Measurements from ENCODE around the gene S100A6.
A peak's percentile ranks its signal among the peaks of the same experiment; 100 is the strongest.
"Not testable (repeated sequence)": the region's sequence is repeated elsewhere in the genome, so short reads cannot be mapped to it uniquely, and the experiment has no call there.

The S100A6 gene

GRCh38 chr1:153568367-153569099, 32.7 kb upstream of the S100A6 start:
- TF ChIP-seq, protein P1, sequence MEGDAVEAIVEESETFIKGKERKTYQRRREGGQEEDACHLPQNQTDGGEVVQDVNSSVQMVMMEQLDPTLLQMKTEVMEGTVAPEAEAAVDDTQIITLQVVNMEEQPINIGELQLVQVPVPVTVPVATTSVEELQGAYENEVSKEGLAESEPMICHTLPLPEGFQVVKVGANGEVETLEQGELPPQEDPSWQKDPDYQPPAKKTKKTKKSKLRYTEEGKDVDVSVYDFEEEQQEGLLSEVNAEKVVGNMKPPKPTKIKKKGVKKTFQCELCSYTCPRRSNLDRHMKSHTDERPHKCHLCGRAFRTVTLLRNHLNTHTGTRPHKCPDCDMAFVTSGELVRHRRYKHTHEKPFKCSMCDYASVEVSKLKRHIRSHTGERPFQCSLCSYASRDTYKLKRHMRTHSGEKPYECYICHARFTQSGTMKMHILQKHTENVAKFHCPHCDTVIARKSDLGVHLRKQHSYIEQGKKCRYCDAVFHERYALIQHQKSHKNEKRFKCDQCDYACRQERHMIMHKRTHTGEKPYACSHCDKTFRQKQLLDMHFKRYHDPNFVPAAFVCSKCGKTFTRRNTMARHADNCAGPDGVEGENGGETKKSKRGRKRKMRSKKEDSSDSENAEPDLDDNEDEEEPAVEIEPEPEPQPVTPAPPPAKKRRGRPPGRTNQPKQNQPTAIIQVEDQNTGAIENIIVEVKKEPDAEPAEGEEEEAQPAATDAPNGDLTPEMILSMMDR (IDR thresholded peaks at IDR 0.05; ENCODE audit: borderline replicate concordance, insufficient read depth, low read depth, low read length): peak; percentile 96
- no peak overlapping the region for H3K4me3 ChIP-seq (ENCODE audit: low read depth, low read length)

GRCh38 chr1:153567621-153568366, 32.0 kb upstream of the S100A6 start:
- TF ChIP-seq, protein P1 (IDR thresholded peaks at IDR 0.05; ENCODE audit: borderline replicate concordance, insufficient read depth, low read depth, low read length): no peak
- H3K4me3 ChIP-seq (ENCODE audit: low read depth, low read length): no peak overlapping the region

DNA sequence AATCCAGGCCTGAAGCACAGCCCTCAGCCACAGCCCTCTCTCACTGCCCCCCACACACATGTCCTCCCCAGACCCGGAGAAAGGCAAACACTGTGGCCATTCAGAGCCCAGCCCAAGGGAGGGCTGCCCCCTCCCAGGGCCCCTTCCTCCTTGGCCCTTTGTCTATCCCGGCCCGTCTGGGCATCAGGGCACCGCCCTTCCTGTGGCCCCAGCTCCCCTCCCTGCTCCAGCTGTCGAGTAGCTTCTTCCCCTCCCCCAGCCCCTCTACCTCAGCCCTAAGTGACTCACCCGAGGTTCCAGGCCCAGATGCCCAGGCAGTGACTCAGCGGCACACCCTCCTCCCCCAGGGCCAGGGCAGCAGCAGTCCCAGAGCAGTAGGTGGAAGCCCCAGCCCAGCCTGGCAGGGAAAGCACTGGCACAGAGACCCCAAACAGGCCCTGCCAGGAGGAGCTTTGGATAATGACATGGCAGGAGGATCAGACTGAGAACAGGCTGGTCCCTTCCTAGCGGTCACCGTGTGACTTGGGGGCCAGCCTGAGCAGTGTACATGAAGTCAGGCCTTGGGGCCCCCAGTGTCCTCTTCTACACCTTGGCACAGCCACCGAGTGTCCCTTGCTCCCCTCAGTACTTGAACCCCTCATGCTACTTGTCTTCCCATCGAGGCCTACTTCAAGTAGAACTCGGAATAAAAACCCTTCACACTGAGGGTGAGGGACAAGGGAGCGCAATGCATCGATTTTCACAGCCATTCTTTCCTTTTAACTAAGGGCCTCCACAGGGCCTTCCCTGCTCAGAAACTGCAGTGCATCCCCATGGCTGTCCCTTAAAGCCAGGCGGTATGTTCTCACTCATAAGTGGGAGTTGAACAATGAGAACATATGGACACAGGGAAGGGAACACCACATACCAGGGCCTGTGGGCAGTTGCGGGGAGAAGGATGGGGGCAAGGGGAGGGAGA, 30.9 kb upstream of the S100A6 start:
- H3K4me3 ChIP-seq (ENCODE audit: low read depth, low read length): no peak overlapping the region
- TF ChIP-seq, protein P1 (IDR thresholded peaks at IDR 0.05; ENCODE audit: borderline replicate concordance, insufficient read depth, low read depth, low read length): no peak

DNA sequence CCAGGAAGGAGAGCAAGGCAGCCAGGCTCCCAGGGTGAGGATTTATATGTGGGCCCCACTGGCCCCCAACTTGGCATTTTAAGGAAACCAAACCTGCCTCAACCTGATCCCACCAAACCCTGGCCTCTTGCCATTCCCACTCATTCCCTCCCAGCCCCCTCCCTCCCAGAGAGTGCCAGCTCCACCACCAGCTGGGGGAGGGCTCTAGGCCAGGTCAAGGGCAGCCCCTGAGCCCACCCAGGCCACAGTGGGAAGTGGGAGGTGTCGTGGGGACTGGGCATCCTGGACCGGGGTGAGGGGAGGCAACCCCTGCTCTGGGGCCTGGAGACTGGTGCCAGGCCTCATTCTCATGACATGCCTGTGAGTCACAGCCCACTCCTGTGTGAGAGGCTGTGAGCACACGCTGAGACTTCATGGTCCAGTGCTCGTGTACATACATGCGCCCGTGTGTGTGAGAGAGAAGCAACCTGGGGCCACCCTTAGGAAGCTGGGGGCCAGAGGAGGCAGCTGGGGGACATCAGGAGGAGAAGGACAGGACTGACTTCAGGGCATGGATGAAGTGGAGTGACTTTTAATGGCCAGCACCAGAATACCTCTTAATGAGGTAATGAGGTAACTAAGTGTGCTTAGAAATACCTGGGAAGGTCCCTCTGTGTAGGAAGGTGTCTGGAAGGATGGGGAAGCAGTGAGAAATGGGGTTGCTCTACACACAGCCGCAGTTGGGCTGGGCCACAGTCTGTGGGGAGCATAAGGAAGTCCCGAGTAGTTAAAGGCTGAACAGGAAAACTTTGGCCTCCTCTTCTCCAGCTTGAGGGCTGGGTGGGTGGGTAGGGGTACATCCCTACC, 30.0 kb upstream of the S100A6 start, which contains the start of gene S100A2:
Gene S100A2, minus strand, starts transcription at position 316 of the 846 bp plus-strand sequence. CDS start 1,967 bp downstream, outside the sequence.
- no peak within 1 kb of the TSS for H3K4me3 ChIP-seq (ENCODE audit: low read depth, low read length)
- TF ChIP-seq, protein P1 (IDR thresholded peaks at IDR 0.05; ENCODE audit: borderline replicate concordance, insufficient read depth, low read depth, low read length): no peak

DNA sequence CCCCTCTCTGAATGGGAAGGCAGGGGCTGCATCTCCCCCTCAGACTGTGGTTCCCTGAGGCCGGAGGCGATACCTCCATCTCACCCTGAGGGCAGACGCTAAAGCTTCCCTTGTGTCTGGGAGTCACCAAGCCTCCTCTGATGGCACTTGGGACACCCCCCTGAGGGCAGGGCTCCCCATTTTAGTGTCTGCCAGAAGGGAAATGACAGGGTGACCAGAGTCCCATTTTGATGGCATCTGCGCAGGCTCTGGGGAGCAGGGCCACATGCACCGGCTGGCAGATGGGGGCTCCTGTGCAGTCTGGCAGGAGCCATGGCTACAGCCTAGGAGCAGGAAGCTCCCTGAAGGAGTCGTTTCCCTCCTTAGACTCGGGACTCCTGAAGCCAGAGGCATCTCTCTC, 28.2 kb upstream of the S100A6 start:
- H3K4me3 ChIP-seq (ENCODE audit: low read depth, low read length): no peak overlapping the region
- TF ChIP-seq, protein P1 (IDR thresholded peaks at IDR 0.05; ENCODE audit: borderline replicate concordance, insufficient read depth, low read depth, low read length): no peak

GRCh38 chr1:153563483-153563901, 27.7 kb upstream of the S100A6 start:
- TF ChIP-seq, protein P1 (IDR thresholded peaks at IDR 0.05; ENCODE audit: borderline replicate concordance, insufficient read depth, low read depth, low read length): no peak
- H3K4me3 ChIP-seq (ENCODE audit: low read depth, low read length): no peak overlapping the region

DNA sequence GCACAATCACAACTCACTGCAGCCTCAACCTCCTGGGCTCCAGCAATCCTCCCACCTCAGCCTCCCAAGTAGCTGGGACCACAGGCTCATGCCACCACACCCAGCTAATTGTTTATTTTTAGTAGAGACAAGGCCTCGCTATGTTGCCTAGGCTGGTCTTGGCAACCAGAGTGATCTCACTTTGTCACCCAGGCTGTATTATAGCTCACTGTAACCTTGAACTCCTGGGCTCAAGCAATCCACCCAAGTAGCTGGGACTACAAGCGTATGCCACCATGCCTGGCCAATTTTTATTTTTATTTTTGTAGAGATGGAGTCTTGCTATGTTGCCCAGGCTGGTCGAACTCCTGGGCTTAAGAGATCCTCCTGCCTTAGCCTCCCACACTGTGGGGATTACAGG, 26.2 kb upstream of the S100A6 start:
- not testable (repeated sequence) for H3K4me3 ChIP-seq (ENCODE audit: low read depth, low read length)
